GM21360 (cell line): ENCODE results near the gene SGSM2.

Source experiments
- ATAC-seq: cut with Tn5 transposase; IDR thresholded peaks from one replicate; pipeline ENCODE4 v1.9.1; 2021; ENCODE audit warnings: mild to moderate bottlenecking, moderate library complexity; ENCODE audit not compliant: unreplicated experiment

Gene SGSM2

GRCh38 chr17:2416010-2416734 is 78.9 kb downstream of the SGSM2 start:
- no peak for ATAC-seq

GRCh38 chr17:2418572-2418971 is 81.3 kb downstream of the SGSM2 start:
- ATAC-seq: no peak

- no peak for ATAC-seq
These were observed 82.2 kb downstream of the SGSM2 start for GRCh38 chr17:2419486-2419885.

GRCh38 chr17:2420176-2420575 is 82.9 kb downstream of the SGSM2 start:
- no peak for ATAC-seq

- no peak for ATAC-seq
These were observed 84.2 kb downstream of the SGSM2 start for GRCh38 chr17:2421315-2422147.

GRCh38 chr17:2423271-2423670 is 86.0 kb downstream of the SGSM2 start:
- ATAC-seq: no peak

GRCh38 chr17:2427215-2427614 is 89.9 kb downstream of the SGSM2 start:
- ATAC-seq: no peak

- ATAC-seq: no peak
These were observed 90.6 kb downstream of the SGSM2 start for GRCh38 chr17:2427910-2428309.
